GM19239 (cell line): ENCODE results near the gene MET.

Experiments used
- DNase-seq: peaks from one replicate; pipeline ENCODE4 v3.0.0; 2011; ENCODE audit warnings: low spot score; ENCODE audit not compliant: insufficient read length
- FAIRE-seq: peaks from 2 replicates; lab custom pipeline; 2011; peaks lifted over from hg19 to GRCh38; lab: Jason Lieb, UNC

Gene MET

DNA sequence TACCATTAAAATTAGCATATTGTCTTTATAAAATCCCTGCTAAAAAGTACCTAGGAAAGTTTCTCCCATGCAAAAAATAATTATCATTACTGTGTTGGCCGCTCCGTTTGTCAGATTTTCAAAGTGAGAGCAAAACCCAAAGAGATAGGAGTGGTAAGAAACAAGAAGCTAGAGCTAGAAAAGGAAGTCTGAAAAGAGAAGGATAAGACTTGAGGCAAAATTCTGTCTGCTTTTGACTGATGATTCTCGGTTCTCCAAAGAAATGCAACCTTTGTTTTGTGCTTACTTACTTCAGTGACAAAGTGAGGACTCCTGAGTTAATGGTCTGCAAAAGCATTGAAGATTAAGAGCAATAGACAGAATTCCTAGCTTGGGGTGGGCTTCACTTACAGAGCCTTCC, 157.0 kb downstream of the MET start:
- no peak for FAIRE-seq

GRCh38 chr7:116829493-116829892, 157.5 kb downstream of the MET start:
- no peak for FAIRE-seq
- DNase-seq: no peak

More for the DNA sequence above, 157.0 kb downstream of the MET start:
- no peak for DNase-seq

- FAIRE-seq (no peak), DNase-seq (no peak)
These were observed 160.7 kb downstream of the MET start for GRCh38 chr7:116832692-116833091.

GRCh38 chr7:116834815-116835504, 163.0 kb downstream of the MET start:
- FAIRE-seq (no peak), DNase-seq (no peak)

GRCh38 chr7:116836048-116836447, 164.1 kb downstream of the MET start:
- FAIRE-seq (no peak), DNase-seq (no peak)

DNA sequence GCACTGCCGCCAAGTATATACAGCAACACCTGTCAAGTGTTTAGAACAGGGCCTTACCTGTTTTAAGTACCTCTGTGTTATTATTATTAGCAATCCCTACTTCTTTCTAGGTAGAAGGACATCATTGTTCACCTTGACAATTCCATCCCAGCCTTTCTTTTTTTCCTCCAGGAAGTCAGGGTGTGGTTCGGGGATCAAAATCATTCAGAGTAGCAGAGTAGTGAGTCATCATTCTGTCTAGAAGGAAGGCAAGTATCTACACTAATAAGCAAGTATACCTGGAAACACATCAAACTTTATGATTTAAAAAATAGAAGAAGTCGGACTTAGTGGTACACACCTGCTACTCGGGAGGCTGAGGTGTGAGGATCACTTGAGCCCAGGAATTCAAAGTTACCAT, 164.9 kb downstream of the MET start:
- FAIRE-seq: no peak
- no peak for DNase-seq

DNA sequence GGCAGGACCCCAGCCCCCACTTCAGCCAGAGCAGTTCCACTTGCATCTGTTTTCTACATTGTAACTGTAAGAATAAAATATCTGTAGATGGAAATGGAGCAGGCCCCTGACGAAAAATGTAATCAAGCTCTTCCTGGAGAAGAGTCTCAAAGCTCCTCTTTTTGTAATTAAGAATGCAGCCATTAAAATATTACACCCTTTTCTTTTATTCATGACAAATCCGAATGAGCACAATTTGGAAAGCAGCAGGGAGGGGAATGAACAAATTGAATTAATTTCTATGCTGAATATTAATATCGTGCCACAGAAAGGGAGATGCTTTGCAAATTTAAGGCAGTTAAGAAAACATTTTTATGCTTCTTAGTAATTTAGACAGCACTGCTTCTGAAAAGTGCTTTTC, 165.6 kb downstream of the MET start:
- no peak for DNase-seq
- FAIRE-seq: no peak

GRCh38 chr7:116840256-116840655, 168.3 kb downstream of the MET start:
- FAIRE-seq: no peak
- DNase-seq: no peak

GRCh38 chr7:116842371-116842770, 170.4 kb downstream of the MET start:
- no peak for FAIRE-seq
- DNase-seq: no peak

DNA sequence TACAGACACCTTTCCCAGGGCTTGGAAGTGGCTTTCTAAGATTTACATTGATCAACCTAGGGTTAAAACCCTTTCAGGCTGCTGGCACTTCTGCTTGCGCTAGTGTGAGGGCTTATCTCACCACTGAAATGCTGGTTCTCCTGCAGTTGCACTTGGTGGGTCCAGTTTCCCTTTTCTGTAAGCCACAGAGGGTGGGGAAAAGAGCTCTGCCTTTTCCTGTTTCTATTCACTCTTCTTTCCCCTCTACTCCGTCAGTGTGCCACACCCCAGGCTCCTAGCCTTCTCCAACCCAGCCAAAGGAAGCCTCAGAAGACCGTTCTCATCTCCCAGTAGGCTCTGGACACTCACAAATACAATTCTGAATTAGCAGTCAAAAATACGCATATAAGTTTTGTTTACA, 171.4 kb downstream of the MET start:
- FAIRE-seq (no peak), DNase-seq (no peak)
